Vagina (tissue), 2 donors: ENCODE measurements around the gene CSRP2. TPM values are rescaled to one million over a fixed set of nuclear protein-coding genes. Genes with fewer than 3 reads are reported as not detected.

ENCODE experiments used
- DNase-seq, 2 donors: peaks; one replicate each; pipeline ENCODE4 v3.0.0-alpha.2; 2017; ENCODE audit errors: extremely low spot score in 2 of 2
- H3K27ac ChIP-seq: fragments of 200-600 bp; sonication (generic); one replicate; pipeline ENCODE4 v1.5.1; 2019
- H3K27me3 ChIP-seq: fragments of 200-600 bp; sonication (generic); one replicate; pipeline ENCODE4 v1.5.1; 2019
- H3K36me3 ChIP-seq, 2 donors: fragments of 200-600 bp; sonication (generic); one replicate each; pipeline ENCODE4 v1.5.1; 2017 to 2019
- H3K4me1 ChIP-seq: fragments of 200-600 bp; sonication (generic); one replicate; pipeline ENCODE4 v1.5.1; 2019
- H3K4me3 ChIP-seq, 2 donors: fragments of 200-600 bp; sonication (generic); 1 replicate in 1 of 2; 2 replicates in 1 of 2; pipeline ENCODE4 v1.5.1; 2016 to 2019
- H3K9me3 ChIP-seq: fragments of 200-600 bp; sonication (generic); one replicate; pipeline ENCODE4 v1.5.1; 2019
- POLR2A ChIP-seq, 2 donors: fragments of 450-650 bp; IDR thresholded peaks; one replicate each; pipeline ENCODE4 v1.6.1; 2017; ENCODE audit warnings: antibody characterized with exemption in 2 of 2, mild to moderate bottlenecking in 2 of 2, moderate library complexity in 2 of 2
- POLR2AphosphoS5 ChIP-seq, 2 donors: sonication (generic); formaldehyde crosslinking; IDR thresholded peaks; one replicate each; pipeline ENCODE4 v1.9.0; 2017; ENCODE audit warnings: antibody characterized with exemption in 2 of 2, mild to moderate bottlenecking in 2 of 2, low read depth in 1 of 2; ENCODE audit not compliant: insufficient read depth in 1 of 2
- intact Hi-C: fragments of 100-400 bp; cut with DNase I; formaldehyde crosslinking; loops from one replicate; pipeline ENCODE4 v1.15.1; 2023
- total RNA-seq: library from RNA; depleted of rRNA; stranded (reverse); fragments of >200 nt; gene quantifications from one replicate; pipeline ENCODE4 v1.2.3, GENCODE V29; 2016
- TF ChIP-seq, protein P1 (sequence below), 3 experiments: fragments of 450-650 bp in 2 of 3; fragments of 200-600 bp in 1 of 3; sonication (generic) in 1 of 3; IDR thresholded peaks; one replicate each; pipeline ENCODE4 v1.5.1; 2017 to 2019; ENCODE audit warnings: antibody characterized with exemption in 3 of 3, mild to moderate bottlenecking in 2 of 3, moderate library complexity in 2 of 3

CSRP2 gene
- total RNA-seq, 1 donor from 2014 or later: 42.0 TPM

DNA sequence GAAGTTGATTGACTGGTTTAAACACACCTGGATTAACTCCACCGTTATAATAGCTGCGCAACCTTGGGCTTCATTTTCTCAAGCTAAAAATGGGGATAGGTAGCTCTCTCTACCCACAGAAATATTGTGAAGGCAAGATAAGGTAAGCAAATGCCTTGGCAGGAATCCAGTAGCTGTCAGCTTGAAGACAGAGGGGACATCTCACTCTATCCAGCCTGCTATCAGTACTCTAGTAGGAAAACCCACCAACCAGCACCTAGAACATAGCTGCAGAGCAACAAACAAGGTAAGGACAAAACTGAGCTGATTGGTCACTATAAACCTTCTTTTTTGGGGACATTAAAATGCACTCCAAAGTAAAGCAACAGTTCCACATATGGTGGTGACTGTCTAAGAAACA, 7.7 kb downstream of the CSRP2 start:
- no peaks in the 10 kb centered on the region for H3K36me3 ChIP-seq
- H3K4me1 ChIP-seq: peaks cover 22% of the 10 kb centered on the region
- intact Hi-C loops: no loop called here
- no peaks in the 10 kb centered on the region for H3K27me3 ChIP-seq
- DNase-seq: no peak
- no peak overlapping the region for H3K27ac ChIP-seq
- TF ChIP-seq, protein P1, sequence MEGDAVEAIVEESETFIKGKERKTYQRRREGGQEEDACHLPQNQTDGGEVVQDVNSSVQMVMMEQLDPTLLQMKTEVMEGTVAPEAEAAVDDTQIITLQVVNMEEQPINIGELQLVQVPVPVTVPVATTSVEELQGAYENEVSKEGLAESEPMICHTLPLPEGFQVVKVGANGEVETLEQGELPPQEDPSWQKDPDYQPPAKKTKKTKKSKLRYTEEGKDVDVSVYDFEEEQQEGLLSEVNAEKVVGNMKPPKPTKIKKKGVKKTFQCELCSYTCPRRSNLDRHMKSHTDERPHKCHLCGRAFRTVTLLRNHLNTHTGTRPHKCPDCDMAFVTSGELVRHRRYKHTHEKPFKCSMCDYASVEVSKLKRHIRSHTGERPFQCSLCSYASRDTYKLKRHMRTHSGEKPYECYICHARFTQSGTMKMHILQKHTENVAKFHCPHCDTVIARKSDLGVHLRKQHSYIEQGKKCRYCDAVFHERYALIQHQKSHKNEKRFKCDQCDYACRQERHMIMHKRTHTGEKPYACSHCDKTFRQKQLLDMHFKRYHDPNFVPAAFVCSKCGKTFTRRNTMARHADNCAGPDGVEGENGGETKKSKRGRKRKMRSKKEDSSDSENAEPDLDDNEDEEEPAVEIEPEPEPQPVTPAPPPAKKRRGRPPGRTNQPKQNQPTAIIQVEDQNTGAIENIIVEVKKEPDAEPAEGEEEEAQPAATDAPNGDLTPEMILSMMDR (IDR thresholded peaks at IDR 0.05): no peak
- TF ChIP-seq POLR2A (IDR thresholded peaks at IDR 0.05) (no peak), POLR2AphosphoS5 (IDR thresholded peaks at IDR 0.05; ENCODE audit: insufficient read depth in 1 of 2, low read depth in 1 of 2) (no peak)
- H3K4me3 ChIP-seq: no peak overlapping the region
- H3K9me3 ChIP-seq: no peaks in the 10 kb centered on the region

DNA sequence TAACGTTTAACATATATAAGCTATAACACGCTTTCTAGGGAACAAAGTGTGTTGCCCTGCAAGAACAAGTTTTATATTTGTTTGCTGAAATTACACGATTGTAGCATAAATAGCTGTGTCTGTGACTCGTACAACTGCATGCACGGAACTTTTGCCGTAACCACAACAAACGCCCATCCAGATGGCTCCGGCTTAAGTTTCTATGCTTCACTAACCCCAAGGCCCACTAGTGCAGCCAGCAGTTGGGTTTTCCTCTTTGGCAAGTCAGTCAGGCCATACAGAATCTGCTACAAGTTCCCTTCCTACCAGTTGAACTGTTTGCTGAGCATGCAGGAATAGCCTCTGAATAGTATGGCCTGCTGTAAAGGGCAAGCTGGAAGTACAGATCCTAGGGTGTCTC, 12.1 kb downstream of the CSRP2 start:
- no peak overlapping the region for H3K4me3 ChIP-seq
- TF ChIP-seq, protein P1 (IDR thresholded peaks at IDR 0.05): no peak
- TF ChIP-seq POLR2AphosphoS5 (IDR thresholded peaks at IDR 0.05; ENCODE audit: insufficient read depth in 1 of 2, low read depth in 1 of 2): no peak
- no peak for TF ChIP-seq POLR2A (IDR thresholded peaks at IDR 0.05)
- H3K36me3 ChIP-seq: no peaks in the 10 kb centered on the region
- H3K27ac ChIP-seq: no peak overlapping the region
- no peaks in the 10 kb centered on the region for H3K4me1 ChIP-seq
- intact Hi-C loops: no loop called here
- DNase-seq: no peak
- no peaks in the 10 kb centered on the region for H3K27me3 ChIP-seq
- H3K9me3 ChIP-seq: no peaks in the 10 kb centered on the region

DNA sequence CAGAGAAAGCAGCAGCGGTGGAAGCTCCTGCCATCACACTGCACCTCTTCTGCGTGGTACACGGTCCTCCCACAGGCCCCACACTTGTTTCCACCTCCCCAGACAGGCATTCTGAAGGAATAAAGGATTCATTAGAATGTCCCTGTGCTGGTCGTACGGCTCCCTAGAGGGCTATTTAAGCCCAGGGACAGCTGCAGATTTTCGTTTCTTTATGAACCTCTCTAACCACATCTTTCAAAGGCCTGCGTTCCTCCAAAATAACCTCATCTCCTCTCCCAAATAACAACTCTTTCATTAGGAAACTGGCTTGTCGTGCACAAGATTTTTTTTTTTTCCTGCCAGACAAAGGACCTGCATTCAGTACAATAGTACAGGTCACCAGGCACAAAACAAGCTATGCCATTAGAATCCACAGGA, 12.7 kb downstream of the CSRP2 start:
- no peak for DNase-seq
- H3K4me3 ChIP-seq: no peak overlapping the region
- no peaks in the 10 kb centered on the region for H3K27me3 ChIP-seq
- H3K4me1 ChIP-seq: no peaks in the 10 kb centered on the region
- no peaks in the 10 kb centered on the region for H3K9me3 ChIP-seq
- TF ChIP-seq, protein P1 (IDR thresholded peaks at IDR 0.05): no peak
- TF ChIP-seq POLR2A (IDR thresholded peaks at IDR 0.05) (no peak), POLR2AphosphoS5 (IDR thresholded peaks at IDR 0.05; ENCODE audit: insufficient read depth in 1 of 2, low read depth in 1 of 2) (no peak)
- no peak overlapping the region for H3K27ac ChIP-seq
- H3K36me3 ChIP-seq: no peaks in the 10 kb centered on the region
- intact Hi-C loops: no loop called here

DNA sequence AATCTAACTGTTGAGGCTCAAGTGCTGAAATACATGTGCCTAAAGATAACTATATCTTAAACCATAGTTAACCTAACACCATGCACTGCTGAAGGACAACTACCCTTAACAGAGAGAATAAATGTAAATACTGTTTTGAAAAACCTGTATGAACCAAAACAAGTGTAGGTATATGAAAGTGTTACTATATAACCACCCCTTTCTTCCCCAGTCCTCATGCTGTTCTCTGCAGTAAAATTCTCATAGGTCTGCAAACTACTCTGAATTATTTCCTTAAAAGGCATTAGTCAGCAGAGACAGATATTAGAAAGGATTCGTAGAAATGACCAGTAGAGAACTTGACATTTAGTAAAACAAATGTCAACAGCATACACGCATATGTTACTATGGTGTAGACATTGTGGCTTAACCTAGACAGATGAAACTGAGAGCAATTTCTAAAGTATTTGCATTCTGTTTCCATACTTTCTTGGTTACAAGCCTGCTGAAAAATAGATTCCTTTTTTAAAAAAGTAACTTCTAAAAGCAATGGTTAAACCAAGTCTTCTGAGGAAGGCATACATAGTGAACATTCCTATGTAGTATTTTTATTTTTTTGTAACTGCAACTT, 13.9 kb downstream of the CSRP2 start:
- intact Hi-C loops: no loop called here
- Histone ChIP-seq H3K27ac (no peak overlapping the region), H3K4me3 (no peak overlapping the region), H3K36me3 (no peaks in the 10 kb centered on the region), H3K27me3 (no peaks in the 10 kb centered on the region), H3K4me1 (no peaks in the 10 kb centered on the region), H3K9me3 (no peaks in the 10 kb centered on the region)
- TF ChIP-seq POLR2AphosphoS5 (IDR thresholded peaks at IDR 0.05; ENCODE audit: insufficient read depth in 1 of 2, low read depth in 1 of 2): no peak
- TF ChIP-seq POLR2A (IDR thresholded peaks at IDR 0.05): no peak
- TF ChIP-seq, protein P1 (IDR thresholded peaks at IDR 0.05): no peak
- no peak for DNase-seq

DNA sequence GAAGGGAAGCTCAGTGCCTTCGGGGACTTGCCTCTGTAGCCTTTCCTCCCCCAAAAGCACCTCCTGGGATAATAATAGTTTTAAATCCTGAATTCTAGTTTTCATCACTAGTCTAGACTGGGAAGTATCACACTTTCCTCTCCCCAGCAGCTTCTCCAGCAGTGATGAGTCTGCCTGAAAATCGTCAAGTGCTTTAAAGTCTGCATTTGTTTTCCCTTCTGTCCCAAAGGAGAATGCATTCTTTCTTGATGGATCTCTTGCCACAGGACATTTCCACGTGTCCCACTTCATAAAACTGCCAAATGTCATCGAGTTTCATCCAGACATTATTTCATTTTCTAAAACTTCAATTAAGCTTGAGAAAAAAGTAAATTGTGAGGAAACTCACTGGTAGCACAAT, 15.0 kb downstream of the CSRP2 start:
- DNase-seq: no peak
- Histone ChIP-seq H3K36me3 (no peaks in the 10 kb centered on the region), H3K4me3 (no peak overlapping the region), H3K4me1 (no peaks in the 10 kb centered on the region), H3K27me3 (no peaks in the 10 kb centered on the region), H3K9me3 (no peaks in the 10 kb centered on the region), H3K27ac (no peak overlapping the region)
- intact Hi-C loops: no loop called here
- TF ChIP-seq POLR2AphosphoS5 (IDR thresholded peaks at IDR 0.05; ENCODE audit: insufficient read depth in 1 of 2, low read depth in 1 of 2): no peak
- no peak for TF ChIP-seq POLR2A (IDR thresholded peaks at IDR 0.05)
- TF ChIP-seq, protein P1 (IDR thresholded peaks at IDR 0.05): no peak
